Keratinocyte (primary cell): ENCODE data around the gene PRKAR1B. TPM values are rescaled to one million over a fixed set of nuclear protein-coding genes. Genes with fewer than 3 reads are reported as not detected.

ENCODE experiments used
- DNase-seq: peaks from one replicate; pipeline ENCODE4 v3.0.0-alpha.2; 2011; ENCODE audit warnings: low read depth, missing footprints, low spot score
- FAIRE-seq: peaks from 2 replicates; lab custom pipeline; 2011; peaks lifted over from hg19 to GRCh38; lab: Jason Lieb, UNC
- H2AFZ ChIP-seq: 2 replicates; pipeline ENCODE4 v1.6.0; 2012; ENCODE audit warnings: low read length, control low read depth, inconsistent platforms; ENCODE audit not compliant: control insufficient read depth
- H3K27ac ChIP-seq: 2 replicates; pipeline ENCODE4 v1.5.1; 2011; ENCODE audit warnings: low read length; ENCODE audit not compliant: control insufficient read depth, insufficient read depth
- H3K27me3 ChIP-seq: 3 replicates; pipeline ENCODE4 v1.6.0; 2011; ENCODE audit warnings: low read length; ENCODE audit not compliant: control insufficient read depth, insufficient read depth; ENCODE audit errors: extremely low read depth
- H3K36me3 ChIP-seq, 2 experiments: 2 replicates in 1 of 2; 3 replicates in 1 of 2; pipeline ENCODE4 v1.5.1; 2011; ENCODE audit warnings: low read length in 2 of 2, mild to moderate bottlenecking in 1 of 2; ENCODE audit not compliant: control insufficient read depth in 2 of 2, insufficient read depth in 2 of 2; ENCODE audit errors: extremely low read depth in 1 of 2
- H3K4me1 ChIP-seq: 3 replicates; pipeline ENCODE4 v1.5.1; 2011; ENCODE audit warnings: low read length; ENCODE audit not compliant: control insufficient read depth, insufficient read depth; ENCODE audit errors: extremely low read depth
- H3K4me2 ChIP-seq: 3 replicates; pipeline ENCODE4 v1.6.0; 2011; ENCODE audit warnings: low read depth, low read length; ENCODE audit not compliant: control insufficient read depth, insufficient read depth; ENCODE audit errors: extremely low read depth
- H3K4me3 ChIP-seq, 3 experiments: fragments of 200-600 bp in 1 of 3; sonication (generic) in 1 of 3; 2 replicates in 2 of 3; 3 replicates in 1 of 3; pipeline ENCODE4 v1.5.1; 2011 to 2016; ENCODE audit warnings: low read length in 3 of 3, mild to moderate bottlenecking in 3 of 3, control low read depth in 2 of 3, inconsistent platforms in 1 of 3, low read depth in 1 of 3, mixed read lengths in 1 of 3, mixed run types in 1 of 3, moderate library complexity in 1 of 3; ENCODE audit not compliant: control insufficient read depth in 2 of 3, insufficient read depth in 2 of 3; ENCODE audit errors: extremely low read depth in 1 of 3
- H3K79me2 ChIP-seq: 2 replicates; pipeline ENCODE4 v1.6.0; 2012; ENCODE audit warnings: low read length; ENCODE audit not compliant: control insufficient read depth, insufficient read depth
- H3K9ac ChIP-seq: 3 replicates; pipeline ENCODE4 v1.6.0; 2011; ENCODE audit warnings: low read length; ENCODE audit not compliant: control insufficient read depth, insufficient read depth; ENCODE audit errors: extremely low read depth
- H3K9me1 ChIP-seq: 3 replicates; pipeline ENCODE4 v1.6.0; 2011; ENCODE audit warnings: low read length; ENCODE audit not compliant: control insufficient read depth, insufficient read depth; ENCODE audit errors: extremely low read depth
- H3K9me3 ChIP-seq: 2 replicates; pipeline ENCODE4 v1.5.1; 2012; ENCODE audit warnings: low read depth, low read length; ENCODE audit not compliant: control insufficient read depth
- H4K20me1 ChIP-seq: 3 replicates; pipeline ENCODE4 v1.6.0; 2011; ENCODE audit warnings: low read length; ENCODE audit not compliant: control insufficient read depth, insufficient read depth; ENCODE audit errors: extremely low read depth
- EZH2 ChIP-seq: IDR thresholded peaks from one replicate; pipeline ENCODE4 v1.6.1; 2012; ENCODE audit warnings: inconsistent platforms, mild to moderate bottlenecking, low read length, moderate library complexity
- dilution Hi-C: fragments of 300-500 bp; cut with MboI; formaldehyde crosslinking; loops from one replicate; pipeline ENCODE4 v1.7.0; 2020; ENCODE audit warnings: low sequenced_read_pairs; ENCODE audit not compliant: extremely low pct_ligation_motif_present
- polyA plus RNA-seq, 5 experiments: library from polyadenylated mRNA; depleted of rRNA in 3 of 5; stranded (reverse) in 3 of 5; stranded (forward) in 1 of 5; unstranded in 1 of 5; fragments of >200 nt; gene quantifications; 1 replicate in 1 of 5; 2 replicates in 3 of 5; 3 replicates in 1 of 5; pipeline versions ENCODE4 v1.2.1 to v1.2.3, GENCODE V29; 2011 to 2012; ENCODE audit warnings: missing spikeins in 2 of 5, low read depth in 1 of 5, low replicate concordance in 1 of 5
- TF ChIP-seq, protein P1 (sequence below), 3 experiments: IDR thresholded peaks in 1 of 3; conservative IDR thresholded peaks in 1 of 3; optimal IDR thresholded peaks in 1 of 3; 2 replicates in 2 of 3; 3 replicates in 1 of 3; pipeline versions ENCODE3 to v1.5.1; 2011; ENCODE audit warnings: low read length in 3 of 3, mild to moderate bottlenecking in 3 of 3, moderate library complexity in 2 of 3, control low read depth in 1 of 3, inconsistent platforms in 1 of 3; ENCODE audit not compliant: insufficient read depth in 2 of 3; ENCODE audit errors: extremely low read depth in 1 of 3

PRKAR1B gene
- polyA plus RNA-seq, 1 donor (not counting 4 experiments of a cell fraction or from before 2014, with no cell fraction given) = 10.8 TPM

DNA sequence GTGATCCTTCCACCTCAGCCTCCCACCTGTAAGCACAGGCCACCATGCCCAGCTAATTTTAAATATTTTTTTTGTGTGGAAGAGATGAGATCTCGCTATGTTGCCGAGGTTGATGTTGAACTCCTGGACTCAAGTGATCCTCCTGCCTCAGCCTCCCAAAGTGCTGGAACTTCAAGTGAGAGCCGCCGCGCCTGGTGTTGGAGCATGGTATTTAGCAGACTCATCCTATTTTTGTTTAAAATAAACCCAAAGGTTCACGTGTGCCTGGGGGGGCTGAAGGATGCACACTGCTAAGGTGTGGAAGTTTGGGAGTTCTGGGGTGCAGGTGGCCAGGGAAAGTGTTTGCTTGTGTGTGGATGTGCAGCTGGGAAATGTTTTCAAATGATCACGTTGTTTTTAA, 225.6 kb downstream of the PRKAR1B start:
- Histone ChIP-seq H3K27ac (no peak overlapping the region), H3K79me2 (peaks cover 25% of the 10 kb centered on the region), H3K36me3 (peaks cover 49 to 58% of the 10 kb centered on the region in 2 experiments), H3K4me1 (peaks cover 9% of the 10 kb centered on the region), H3K4me2 (no peak overlapping the region), H4K20me1 (no peaks in the 10 kb centered on the region), H2AFZ (no peak overlapping the region), H3K4me3 (no peak overlapping the region), H3K27me3 (no peaks in the 10 kb centered on the region), H3K9ac (no peak overlapping the region), H3K9me3 (no peaks in the 10 kb centered on the region), H3K9me1 (no peaks in the 10 kb centered on the region)
- TF ChIP-seq, protein P1, sequence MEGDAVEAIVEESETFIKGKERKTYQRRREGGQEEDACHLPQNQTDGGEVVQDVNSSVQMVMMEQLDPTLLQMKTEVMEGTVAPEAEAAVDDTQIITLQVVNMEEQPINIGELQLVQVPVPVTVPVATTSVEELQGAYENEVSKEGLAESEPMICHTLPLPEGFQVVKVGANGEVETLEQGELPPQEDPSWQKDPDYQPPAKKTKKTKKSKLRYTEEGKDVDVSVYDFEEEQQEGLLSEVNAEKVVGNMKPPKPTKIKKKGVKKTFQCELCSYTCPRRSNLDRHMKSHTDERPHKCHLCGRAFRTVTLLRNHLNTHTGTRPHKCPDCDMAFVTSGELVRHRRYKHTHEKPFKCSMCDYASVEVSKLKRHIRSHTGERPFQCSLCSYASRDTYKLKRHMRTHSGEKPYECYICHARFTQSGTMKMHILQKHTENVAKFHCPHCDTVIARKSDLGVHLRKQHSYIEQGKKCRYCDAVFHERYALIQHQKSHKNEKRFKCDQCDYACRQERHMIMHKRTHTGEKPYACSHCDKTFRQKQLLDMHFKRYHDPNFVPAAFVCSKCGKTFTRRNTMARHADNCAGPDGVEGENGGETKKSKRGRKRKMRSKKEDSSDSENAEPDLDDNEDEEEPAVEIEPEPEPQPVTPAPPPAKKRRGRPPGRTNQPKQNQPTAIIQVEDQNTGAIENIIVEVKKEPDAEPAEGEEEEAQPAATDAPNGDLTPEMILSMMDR (optimal IDR thresholded peaks at IDR 0.05 in 1 of 3, IDR thresholded peaks at IDR 0.05 in 1 of 3, conservative IDR thresholded peaks at IDR 0.05 in 1 of 3; ENCODE audit: extremely low read depth in 1 of 3, insufficient read depth in 2 of 3, low read length in 3 of 3) = no peak
- TF ChIP-seq EZH2 = no peak
- no peak for DNase-seq
- FAIRE-seq = no peak
- dilution Hi-C loops = no loop called here

DNA sequence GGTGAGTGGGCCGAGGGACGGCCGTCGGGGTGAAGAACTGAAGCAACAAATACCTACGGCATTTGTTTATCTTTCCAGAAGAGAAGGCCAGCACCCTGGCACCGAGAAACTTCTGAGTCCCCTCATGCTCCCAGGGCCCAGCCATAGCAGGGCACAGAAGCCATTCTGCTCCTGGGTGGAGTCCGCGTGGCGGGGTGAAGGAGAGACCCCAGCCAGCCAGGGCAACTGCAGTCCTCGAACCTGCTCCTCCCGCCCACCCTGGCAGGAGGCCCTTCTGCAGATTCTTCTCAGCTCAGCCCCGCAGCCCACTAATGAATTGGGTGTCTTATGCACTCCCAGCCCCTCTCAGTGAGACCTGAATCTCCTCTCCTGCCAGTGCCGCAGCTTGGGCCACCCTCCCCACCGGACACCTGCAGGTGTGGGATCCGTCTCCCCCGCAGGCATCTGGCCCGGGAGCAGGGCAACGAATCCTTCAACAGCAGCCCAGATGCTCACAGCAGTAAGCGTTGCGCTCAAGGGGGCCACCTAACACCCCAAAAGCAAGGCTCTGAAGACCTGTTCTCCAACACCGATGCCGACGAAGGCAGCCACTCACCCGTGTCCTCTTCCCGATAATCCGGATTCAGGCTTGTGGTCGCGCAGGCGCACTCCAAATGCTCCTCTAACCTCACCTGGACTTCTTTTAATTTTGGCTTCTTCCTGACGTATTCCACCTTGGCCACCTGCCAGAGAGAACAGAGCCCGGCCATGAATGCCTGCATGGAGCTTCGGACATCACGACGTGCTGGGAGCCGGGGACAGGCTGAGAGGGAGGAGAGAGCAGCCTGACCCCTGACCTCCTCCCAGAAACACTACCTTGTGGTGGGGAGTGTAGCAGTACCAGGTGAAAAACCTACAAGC, 226.3 kb downstream of the PRKAR1B start:
- Histone ChIP-seq H4K20me1 (no peaks in the 10 kb centered on the region), H3K4me1 (peaks cover 17% of the 10 kb centered on the region), H3K27ac (no peak overlapping the region), H3K27me3 (no peaks in the 10 kb centered on the region), H3K9me3 (no peaks in the 10 kb centered on the region), H3K36me3 (peaks cover 45 to 53% of the 10 kb centered on the region in 2 experiments), H3K9me1 (no peaks in the 10 kb centered on the region), H3K9ac (no peak overlapping the region), H3K4me3 (no peak overlapping the region), H3K79me2 (peaks cover 20% of the 10 kb centered on the region), H3K4me2 (no peak overlapping the region), H2AFZ (no peak overlapping the region)
- dilution Hi-C loops = no loop called here
- no peak for FAIRE-seq
- no peak for DNase-seq
- no peak for TF ChIP-seq EZH2
- TF ChIP-seq, protein P1 (optimal IDR thresholded peaks at IDR 0.05 in 1 of 3, IDR thresholded peaks at IDR 0.05 in 1 of 3, conservative IDR thresholded peaks at IDR 0.05 in 1 of 3; ENCODE audit: extremely low read depth in 1 of 3, insufficient read depth in 2 of 3, low read length in 3 of 3) = no peak
